ENCODE measurements around the gene LRRC61.

Gene LRRC61

GRCh38 chr7:150338166-150338829 lies 15.1 kb downstream of the LRRC61 start:
- no peak for TF ChIP-seq SIN3A (IDR thresholded peaks at IDR 0.05; ENCODE audit: borderline replicate concordance, insufficient read depth, low read length)
- no peak for TF ChIP-seq TAF1 (IDR thresholded peaks at IDR 0.05; ENCODE audit: borderline replicate concordance, insufficient read depth, low read length)
- no peak for TF ChIP-seq FOXP2 (optimal IDR thresholded peaks at IDR 0.05; ENCODE audit: borderline replicate concordance, extremely low read depth, extremely low read length, insufficient read depth)
- no peak for TF ChIP-seq REST (IDR thresholded peaks at IDR 0.05; ENCODE audit: insufficient read depth in 1 of 2, low read depth in 2 of 2, low read length in 2 of 2)
- no peak for TF ChIP-seq POLR2AphosphoS5 (IDR thresholded peaks at IDR 0.05; ENCODE audit: low read depth, low read length)

- TF ChIP-seq POLR2AphosphoS5 (IDR thresholded peaks at IDR 0.05; ENCODE audit: low read depth, low read length) (no peak), REST (IDR thresholded peaks at IDR 0.05; ENCODE audit: insufficient read depth in 1 of 2, low read depth in 2 of 2, low read length in 2 of 2) (no peak), SIN3A (IDR thresholded peaks at IDR 0.05; ENCODE audit: borderline replicate concordance, insufficient read depth, low read length) (no peak), FOXP2 (optimal IDR thresholded peaks at IDR 0.05; ENCODE audit: borderline replicate concordance, extremely low read depth, extremely low read length, insufficient read depth) (no peak), TAF1 (IDR thresholded peaks at IDR 0.05; ENCODE audit: borderline replicate concordance, insufficient read depth, low read length) (no peak)
Observed at GRCh38 chr7:150339409-150339809, 16.3 kb downstream of the LRRC61 start.

GRCh38 chr7:150340024-150340749 lies 17.0 kb downstream of the LRRC61 start:
- TF ChIP-seq REST (IDR thresholded peaks at IDR 0.05; ENCODE audit: insufficient read depth in 1 of 2, low read depth in 2 of 2, low read length in 2 of 2) (no peak), TAF1 (IDR thresholded peaks at IDR 0.05; ENCODE audit: borderline replicate concordance, insufficient read depth, low read length) (no peak), POLR2AphosphoS5 (IDR thresholded peaks at IDR 0.05; ENCODE audit: low read depth, low read length) (no peak), SIN3A (IDR thresholded peaks at IDR 0.05; ENCODE audit: borderline replicate concordance, insufficient read depth, low read length) (no peak), FOXP2 (optimal IDR thresholded peaks at IDR 0.05; ENCODE audit: borderline replicate concordance, extremely low read depth, extremely low read length, insufficient read depth) (no peak)

GRCh38 chr7:150340875-150341262 lies 17.7 kb downstream of the LRRC61 start:
- TF ChIP-seq FOXP2 (optimal IDR thresholded peaks at IDR 0.05; ENCODE audit: borderline replicate concordance, extremely low read depth, extremely low read length, insufficient read depth): no peak
- no peak for TF ChIP-seq SIN3A (IDR thresholded peaks at IDR 0.05; ENCODE audit: borderline replicate concordance, insufficient read depth, low read length)
- TF ChIP-seq TAF1 (IDR thresholded peaks at IDR 0.05; ENCODE audit: borderline replicate concordance, insufficient read depth, low read length): no peak
- TF ChIP-seq POLR2AphosphoS5 (IDR thresholded peaks at IDR 0.05; ENCODE audit: low read depth, low read length): no peak
- TF ChIP-seq REST (IDR thresholded peaks at IDR 0.05; ENCODE audit: insufficient read depth in 1 of 2, low read depth in 2 of 2, low read length in 2 of 2): no peak

Measured in PFSK-1 (cell line).